Fibroblast of lung (primary cell): ENCODE measurements around the gene CARMIL1.

Experiments used
- EZH2 ChIP-seq: IDR thresholded peaks from 2 replicates; pipeline ENCODE4 v1.5.1; 2012; ENCODE audit warnings: low read length, control low read depth, mild to moderate bottlenecking; ENCODE audit errors: missing control alignments
- TF ChIP-seq, protein P1 (sequence below), 2 donors: IDR thresholded peaks in 1 of 2; conservative IDR thresholded peaks in 1 of 2; 1 replicate in 1 of 2; 2 replicates in 1 of 2; pipeline ENCODE4 v1.5.1; 2011 to 2012; ENCODE audit warnings: low read length in 2 of 2, control low read depth in 1 of 2, inconsistent platforms in 1 of 2, low read depth in 1 of 2, mild to moderate bottlenecking in 1 of 2

DNA sequence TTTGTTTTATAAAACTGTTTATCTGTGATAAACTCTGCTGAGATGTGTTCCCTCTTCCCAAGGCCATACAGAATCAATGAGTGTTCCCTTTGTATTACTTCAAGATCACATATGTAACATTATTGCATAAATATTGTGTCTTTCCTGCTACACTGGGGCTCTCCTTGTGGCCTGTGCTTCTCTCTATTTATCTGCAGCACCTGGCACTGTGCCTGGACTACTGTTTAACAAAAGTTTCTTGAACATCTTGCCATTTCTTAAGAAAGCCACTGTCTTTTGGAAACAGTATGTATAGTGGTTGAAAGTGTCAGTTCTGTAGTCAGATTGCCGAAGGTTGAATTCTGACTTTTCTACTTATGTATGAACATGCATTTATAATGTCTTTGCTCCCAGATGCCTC is 203.8 kb downstream of the CARMIL1 start:
- TF ChIP-seq, protein P1, sequence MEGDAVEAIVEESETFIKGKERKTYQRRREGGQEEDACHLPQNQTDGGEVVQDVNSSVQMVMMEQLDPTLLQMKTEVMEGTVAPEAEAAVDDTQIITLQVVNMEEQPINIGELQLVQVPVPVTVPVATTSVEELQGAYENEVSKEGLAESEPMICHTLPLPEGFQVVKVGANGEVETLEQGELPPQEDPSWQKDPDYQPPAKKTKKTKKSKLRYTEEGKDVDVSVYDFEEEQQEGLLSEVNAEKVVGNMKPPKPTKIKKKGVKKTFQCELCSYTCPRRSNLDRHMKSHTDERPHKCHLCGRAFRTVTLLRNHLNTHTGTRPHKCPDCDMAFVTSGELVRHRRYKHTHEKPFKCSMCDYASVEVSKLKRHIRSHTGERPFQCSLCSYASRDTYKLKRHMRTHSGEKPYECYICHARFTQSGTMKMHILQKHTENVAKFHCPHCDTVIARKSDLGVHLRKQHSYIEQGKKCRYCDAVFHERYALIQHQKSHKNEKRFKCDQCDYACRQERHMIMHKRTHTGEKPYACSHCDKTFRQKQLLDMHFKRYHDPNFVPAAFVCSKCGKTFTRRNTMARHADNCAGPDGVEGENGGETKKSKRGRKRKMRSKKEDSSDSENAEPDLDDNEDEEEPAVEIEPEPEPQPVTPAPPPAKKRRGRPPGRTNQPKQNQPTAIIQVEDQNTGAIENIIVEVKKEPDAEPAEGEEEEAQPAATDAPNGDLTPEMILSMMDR (conservative IDR thresholded peaks at IDR 0.05 in 1 of 2, IDR thresholded peaks at IDR 0.05 in 1 of 2; ENCODE audit: low read depth in 1 of 2, low read length in 2 of 2): no peak
- no peak for TF ChIP-seq EZH2
